ENCODE data around the gene TESMIN. TPM values are rescaled to one million over a fixed set of nuclear protein-coding genes. Genes with fewer than 3 reads are reported as not detected.

Gene TESMIN
- total RNA-seq, 1 experiment from 2014 or later, result 9.7 TPM

DNA sequence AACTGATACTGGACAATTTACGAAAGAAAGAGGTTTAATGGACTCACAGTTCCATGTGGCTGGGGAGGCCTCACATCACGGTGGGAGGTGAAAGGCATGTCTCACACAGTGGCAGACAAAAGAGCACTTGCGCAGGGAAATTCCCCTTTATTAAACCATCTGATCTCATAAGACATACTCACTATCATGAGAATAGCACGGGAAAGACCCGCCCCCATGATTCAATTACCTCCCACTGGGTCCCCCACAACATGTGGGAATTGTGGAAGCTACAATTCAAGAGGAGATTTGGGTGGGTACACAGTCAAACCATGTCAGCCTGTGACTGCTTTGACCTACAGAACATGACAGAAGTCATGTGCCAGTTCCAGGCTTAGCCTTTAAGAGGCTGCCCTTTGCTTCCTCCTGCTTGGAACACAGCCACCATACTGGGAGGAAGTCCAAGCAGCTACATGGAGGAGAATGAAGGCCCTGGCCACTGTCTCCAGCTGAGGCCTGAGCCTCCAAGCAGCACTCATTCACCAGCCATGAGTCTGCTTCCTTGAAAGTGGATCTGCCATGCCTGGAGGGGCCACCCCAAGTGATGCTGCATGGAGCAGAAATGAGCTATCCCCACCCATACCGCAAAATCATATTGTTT, 77.9 kb downstream of the TESMIN start:
- BruUV-seq (replicated peaks), result no TSS peak
- H3K27ac Mint-ChIP-seq (ENCODE audit: unreplicated experiment), result no peak overlapping the region

DNA sequence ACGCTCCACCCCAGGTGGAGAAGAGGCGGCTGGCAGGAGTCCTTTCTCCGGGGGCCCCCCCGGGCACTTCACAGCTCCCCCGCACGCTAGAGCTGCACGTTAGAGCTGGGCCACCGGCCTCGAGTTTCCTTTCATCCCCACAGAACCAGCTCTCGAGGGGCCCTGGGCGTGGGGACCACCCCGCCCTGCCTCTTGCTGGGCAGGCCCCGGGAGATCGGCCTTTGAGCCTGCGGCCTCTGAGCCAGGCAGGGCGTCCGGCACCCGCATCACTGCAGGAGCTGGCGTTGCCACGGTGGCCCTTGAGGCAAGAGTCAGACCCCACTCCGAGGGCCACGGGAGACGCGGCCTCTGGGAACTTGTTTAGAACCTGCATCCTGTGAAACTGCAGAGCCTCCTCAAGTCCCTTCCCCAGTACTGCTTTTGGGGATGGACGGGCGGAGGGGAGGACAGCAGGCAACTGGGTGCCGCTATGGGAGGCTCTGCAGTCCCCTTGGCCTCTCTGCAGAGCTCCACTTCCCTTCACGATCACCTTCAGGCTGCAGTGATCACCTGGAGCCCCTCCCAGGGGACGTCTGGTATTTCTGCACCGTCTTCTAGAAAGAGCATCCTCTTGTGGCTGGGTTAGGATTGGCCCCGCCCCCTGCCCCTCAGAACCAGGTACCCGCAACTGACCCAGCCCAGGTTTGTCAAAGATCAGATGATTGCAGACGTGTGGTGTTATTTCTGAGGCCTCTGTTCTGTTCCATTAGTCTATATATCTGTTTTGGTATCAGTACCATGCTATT, 80.9 kb downstream of the TESMIN start:
- Mint-ChIP-seq H3K4me1 (ENCODE audit: low read depth, unreplicated experiment) (no peaks in the 10 kb centered on the region), H3K36me3 (ENCODE audit: insufficient read depth, unreplicated experiment) (no peaks in the 10 kb centered on the region), H3K27me3 (ENCODE audit: unreplicated experiment) (peaks cover 20% of the 10 kb centered on the region), H3K27ac (ENCODE audit: unreplicated experiment) (no peak overlapping the region), H3K4me3 (ENCODE audit: low read depth, unreplicated experiment) (no peak overlapping the region), H3K9me3 (ENCODE audit: low read depth, unreplicated experiment) (no peaks in the 10 kb centered on the region)
- intact Hi-C loops (cut with micrococcal nuclease; ENCODE audit: unreplicated experiment), result no loop called here
- no TSS peak for BruUV-seq (replicated peaks)
- TF ChIP-seq, protein P1, sequence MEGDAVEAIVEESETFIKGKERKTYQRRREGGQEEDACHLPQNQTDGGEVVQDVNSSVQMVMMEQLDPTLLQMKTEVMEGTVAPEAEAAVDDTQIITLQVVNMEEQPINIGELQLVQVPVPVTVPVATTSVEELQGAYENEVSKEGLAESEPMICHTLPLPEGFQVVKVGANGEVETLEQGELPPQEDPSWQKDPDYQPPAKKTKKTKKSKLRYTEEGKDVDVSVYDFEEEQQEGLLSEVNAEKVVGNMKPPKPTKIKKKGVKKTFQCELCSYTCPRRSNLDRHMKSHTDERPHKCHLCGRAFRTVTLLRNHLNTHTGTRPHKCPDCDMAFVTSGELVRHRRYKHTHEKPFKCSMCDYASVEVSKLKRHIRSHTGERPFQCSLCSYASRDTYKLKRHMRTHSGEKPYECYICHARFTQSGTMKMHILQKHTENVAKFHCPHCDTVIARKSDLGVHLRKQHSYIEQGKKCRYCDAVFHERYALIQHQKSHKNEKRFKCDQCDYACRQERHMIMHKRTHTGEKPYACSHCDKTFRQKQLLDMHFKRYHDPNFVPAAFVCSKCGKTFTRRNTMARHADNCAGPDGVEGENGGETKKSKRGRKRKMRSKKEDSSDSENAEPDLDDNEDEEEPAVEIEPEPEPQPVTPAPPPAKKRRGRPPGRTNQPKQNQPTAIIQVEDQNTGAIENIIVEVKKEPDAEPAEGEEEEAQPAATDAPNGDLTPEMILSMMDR (IDR thresholded peaks at IDR 0.05; ENCODE audit: unreplicated experiment), result no peak
- CTCF ChIA-PET, result no interaction called here
- no peak for DNase-seq

More for the DNA sequence above, 77.9 kb downstream of the TESMIN start:
- CTCF ChIA-PET, result no interaction called here
- DNase-seq, result no peak
- Mint-ChIP-seq H3K4me3 (ENCODE audit: low read depth, unreplicated experiment) (no peak overlapping the region), H3K4me1 (ENCODE audit: low read depth, unreplicated experiment) (peaks cover 15% of the 10 kb centered on the region), H3K36me3 (ENCODE audit: insufficient read depth, unreplicated experiment) (no peaks in the 10 kb centered on the region), H3K9me3 (ENCODE audit: low read depth, unreplicated experiment) (no peaks in the 10 kb centered on the region), H3K27me3 (ENCODE audit: unreplicated experiment) (no peaks in the 10 kb centered on the region)
- intact Hi-C loops (cut with micrococcal nuclease; ENCODE audit: unreplicated experiment), result no loop called here
- TF ChIP-seq, protein P1 (IDR thresholded peaks at IDR 0.05; ENCODE audit: unreplicated experiment), result no peak

DNA sequence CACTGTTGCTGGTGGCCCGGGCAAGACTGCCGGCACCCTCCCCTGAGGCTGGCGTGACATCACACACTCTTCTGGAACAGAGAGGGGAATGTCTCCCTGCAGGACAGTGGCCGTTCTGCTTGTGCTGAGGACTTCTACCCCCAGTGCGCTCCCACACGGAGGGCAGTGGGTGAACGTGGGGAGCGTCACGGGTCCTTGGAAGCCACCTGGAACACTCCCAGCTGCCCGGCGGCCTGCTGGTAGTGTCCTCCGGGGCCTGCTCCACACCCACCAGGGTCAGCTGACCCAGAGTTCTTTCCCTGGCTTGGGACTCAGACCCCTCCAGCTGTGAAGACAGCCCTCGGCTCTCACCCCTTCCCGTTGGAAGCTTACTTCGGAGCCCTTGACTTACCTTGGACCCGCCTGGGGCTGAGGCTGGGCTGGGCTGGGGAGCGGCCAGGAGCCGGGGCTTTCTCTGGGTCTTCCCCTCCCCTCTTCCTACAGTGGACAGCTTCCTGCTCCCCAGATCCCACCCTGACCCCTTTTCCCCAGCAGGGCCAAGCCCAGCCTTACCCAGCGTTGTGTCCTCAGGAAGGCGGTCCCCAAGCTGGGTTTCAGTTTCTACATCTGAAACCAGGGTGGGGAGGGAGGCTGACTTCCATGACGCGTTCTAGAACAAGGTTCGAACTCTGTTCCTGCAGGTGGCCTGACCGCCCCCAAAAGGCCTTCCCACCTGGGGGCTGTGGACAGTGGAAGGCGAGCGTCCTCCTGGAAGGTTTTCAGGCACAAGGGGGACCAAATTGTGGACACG, 81.8 kb downstream of the TESMIN start:
- no peaks in the 10 kb centered on the region for H3K4me1 Mint-ChIP-seq (ENCODE audit: low read depth, unreplicated experiment)

More for the DNA sequence above, 81.8 kb downstream of the TESMIN start:
- Mint-ChIP-seq H3K27ac (ENCODE audit: unreplicated experiment) (no peak overlapping the region), H3K36me3 (ENCODE audit: insufficient read depth, unreplicated experiment) (no peaks in the 10 kb centered on the region), H3K27me3 (ENCODE audit: unreplicated experiment) (peaks cover 29% of the 10 kb centered on the region), H3K4me3 (ENCODE audit: low read depth, unreplicated experiment) (no peak overlapping the region), H3K9me3 (ENCODE audit: low read depth, unreplicated experiment) (no peaks in the 10 kb centered on the region)
- BruUV-seq (replicated peaks), result no TSS peak
- intact Hi-C loops (cut with micrococcal nuclease; ENCODE audit: unreplicated experiment), result no loop called here
- CTCF ChIA-PET, result interaction anchor here (0.6 kb wide), 1 partner anchor 8 kb away, joined by 4 read pairs; no protein-coding TSS in a partner anchor
- no peak for DNase-seq
- TF ChIP-seq, protein P1 (IDR thresholded peaks at IDR 0.05; ENCODE audit: unreplicated experiment), result no peak
